Fibroblast of mammary gland (primary cell): Measurements from ENCODE around the gene SNX14.
"Not testable (repeated sequence)": the region's sequence is repeated elsewhere in the genome, so short reads cannot be mapped to it uniquely, and the experiment has no call there.

Experiments used
- DNase-seq: peaks from one replicate; pipeline ENCODE4 v3.0.0-alpha.2; 2010; ENCODE audit warnings: low read depth
- H3K4me3 ChIP-seq: 2 replicates; pipeline ENCODE4 v1.5.1; 2011; ENCODE audit warnings: low read depth, mild to moderate bottlenecking, low read length, moderate library complexity; ENCODE audit not compliant: control insufficient read depth
- TF ChIP-seq, protein P1 (sequence below): conservative IDR thresholded peaks from 2 replicates; pipeline ENCODE4 v1.5.1; 2011; ENCODE audit warnings: low read depth, low read length, inconsistent platforms; ENCODE audit not compliant: control insufficient read depth, insufficient read depth

Gene SNX14

DNA sequence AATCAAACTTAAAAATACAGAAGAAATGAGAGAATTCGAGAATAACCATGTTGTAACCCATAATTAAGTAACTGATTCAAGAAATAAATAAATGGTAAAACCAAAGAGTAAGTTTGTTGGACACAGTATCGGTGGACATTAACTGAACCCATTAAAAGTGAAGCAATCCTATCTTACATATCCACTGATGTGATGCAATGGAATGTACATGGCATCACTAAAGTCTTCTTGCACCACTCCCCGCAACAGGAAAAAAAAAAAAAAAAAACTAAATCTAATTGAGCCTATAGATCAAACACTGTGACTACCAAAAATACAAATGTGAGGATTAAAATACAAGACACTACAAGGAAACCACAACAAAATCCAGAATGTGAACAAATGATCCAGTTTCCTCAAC lies 7.9 kb downstream of the SNX14 start:
- DNase-seq = peak; percentile 20
- H3K4me3 ChIP-seq = no peak overlapping the region
- TF ChIP-seq, protein P1, sequence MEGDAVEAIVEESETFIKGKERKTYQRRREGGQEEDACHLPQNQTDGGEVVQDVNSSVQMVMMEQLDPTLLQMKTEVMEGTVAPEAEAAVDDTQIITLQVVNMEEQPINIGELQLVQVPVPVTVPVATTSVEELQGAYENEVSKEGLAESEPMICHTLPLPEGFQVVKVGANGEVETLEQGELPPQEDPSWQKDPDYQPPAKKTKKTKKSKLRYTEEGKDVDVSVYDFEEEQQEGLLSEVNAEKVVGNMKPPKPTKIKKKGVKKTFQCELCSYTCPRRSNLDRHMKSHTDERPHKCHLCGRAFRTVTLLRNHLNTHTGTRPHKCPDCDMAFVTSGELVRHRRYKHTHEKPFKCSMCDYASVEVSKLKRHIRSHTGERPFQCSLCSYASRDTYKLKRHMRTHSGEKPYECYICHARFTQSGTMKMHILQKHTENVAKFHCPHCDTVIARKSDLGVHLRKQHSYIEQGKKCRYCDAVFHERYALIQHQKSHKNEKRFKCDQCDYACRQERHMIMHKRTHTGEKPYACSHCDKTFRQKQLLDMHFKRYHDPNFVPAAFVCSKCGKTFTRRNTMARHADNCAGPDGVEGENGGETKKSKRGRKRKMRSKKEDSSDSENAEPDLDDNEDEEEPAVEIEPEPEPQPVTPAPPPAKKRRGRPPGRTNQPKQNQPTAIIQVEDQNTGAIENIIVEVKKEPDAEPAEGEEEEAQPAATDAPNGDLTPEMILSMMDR = no peak

DNA sequence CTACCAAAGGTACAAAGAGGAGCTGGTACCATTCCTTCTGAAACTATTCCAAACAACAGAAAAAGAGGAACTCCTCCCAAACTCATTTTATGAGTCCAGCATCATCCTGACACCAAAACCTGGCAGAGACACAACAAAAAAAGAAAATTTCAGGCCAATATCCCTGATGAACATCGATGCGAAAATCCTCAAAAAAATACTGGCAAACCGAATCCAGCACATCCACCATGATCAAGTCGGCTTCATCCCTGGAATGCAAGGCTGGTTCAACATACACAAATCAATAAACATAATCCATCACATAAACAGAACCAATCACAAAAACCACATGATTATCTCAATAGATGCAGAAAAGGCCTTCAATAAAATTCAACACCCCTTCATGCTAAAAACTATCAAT lies 10.8 kb downstream of the SNX14 start:
- not testable (repeated sequence) for DNase-seq, H3K4me3 ChIP-seq

GRCh38 chr6:85581572-85581971 lies 12.1 kb downstream of the SNX14 start:
- H3K4me3 ChIP-seq = no peak overlapping the region
- DNase-seq = no peak
- TF ChIP-seq, protein P1 = no peak

DNA sequence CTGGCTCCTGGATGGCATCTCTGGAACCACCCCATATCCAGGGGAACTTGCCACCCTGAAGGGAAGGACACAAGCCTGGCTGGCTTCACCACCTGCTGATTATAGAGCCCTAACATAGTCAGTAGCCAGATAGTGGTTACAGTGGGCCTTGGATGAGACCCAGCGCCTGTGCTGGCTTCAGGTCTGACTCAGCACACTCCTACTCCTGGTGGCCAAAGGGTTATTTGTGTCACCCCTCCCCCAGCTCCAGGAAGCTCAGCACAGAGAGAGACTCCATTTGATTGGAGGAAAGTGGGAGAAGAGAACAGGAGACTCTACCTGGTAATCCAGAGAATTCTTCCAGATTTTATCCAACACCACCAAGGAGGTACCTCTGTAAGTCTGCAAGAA lies 12.8 kb downstream of the SNX14 start:
- H3K4me3 ChIP-seq = no peak overlapping the region
- TF ChIP-seq, protein P1 = no peak
- DNase-seq = peak; percentile 86

GRCh38 chr6:85580118-85580877 lies 13.4 kb downstream of the SNX14 start:
- peak; percentile 27 for DNase-seq
- TF ChIP-seq, protein P1 = no peak
- H3K4me3 ChIP-seq = no peak overlapping the region

DNA sequence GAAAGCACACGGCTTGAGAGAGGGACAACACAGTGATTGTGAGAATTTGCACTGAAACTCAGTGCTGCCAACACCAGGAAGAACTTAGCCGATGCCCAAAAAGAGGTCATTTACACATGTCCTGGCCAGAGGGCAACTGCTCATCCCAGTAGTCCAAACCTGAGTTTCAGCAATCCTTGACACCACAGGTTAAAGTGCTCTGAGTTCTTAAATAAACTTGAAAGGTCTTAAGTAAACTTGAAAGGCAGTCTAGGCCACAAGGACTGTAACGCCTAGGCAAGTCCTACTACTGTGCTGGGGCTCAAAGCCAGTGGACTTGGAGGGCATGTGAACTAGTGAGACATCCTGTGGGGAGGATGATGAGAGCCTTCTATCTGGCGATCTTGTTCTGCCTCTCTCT lies 14.1 kb downstream of the SNX14 start:
- H3K4me3 ChIP-seq = no peak overlapping the region
- no peak for DNase-seq
- TF ChIP-seq, protein P1 = no peak

- no peak for DNase-seq
- H3K4me3 ChIP-seq = no peak overlapping the region
- TF ChIP-seq, protein P1 = no peak
Observed at GRCh38 chr6:85576476-85576875, 17.2 kb downstream of the SNX14 start.
